ENCODE data around the gene SLC35A5.

DNA sequence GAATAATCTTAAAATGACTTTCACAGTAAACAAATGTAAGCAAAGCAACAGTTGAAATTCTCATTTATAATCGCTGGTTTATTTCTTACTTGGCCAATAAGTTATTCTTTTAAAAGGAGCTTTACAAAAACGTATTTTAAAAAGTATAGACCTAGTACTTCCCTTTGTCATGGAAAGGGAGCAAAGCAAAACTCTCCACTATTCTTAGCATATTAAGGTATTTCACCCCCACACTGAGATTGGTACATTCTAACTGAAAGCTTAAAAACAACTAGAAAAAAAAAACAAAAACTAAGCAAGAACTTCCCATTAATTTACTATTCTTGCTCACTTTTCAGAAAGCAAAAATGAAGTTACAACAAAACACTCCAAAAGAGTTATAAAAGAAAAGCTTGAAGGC lies 1.5 kb upstream of the SLC35A5 start:
- TF ChIP-seq GATA2 (IDR thresholded peaks at IDR 0.05; ENCODE audit: low read depth, low read length), result no peak
- no peak for TF ChIP-seq GATA3 (IDR thresholded peaks at IDR 0.05; ENCODE audit: low read depth, low read length)

Measured in SH-SY5Y (cell line).